Stimulated activated CD4-positive, alpha-beta T cell treated with anti-CD3 and anti-CD28 coated beads, Interleukin-4, amount 100 ng/mL, for 24 hours (primary cell): ENCODE measurements around the gene OR9A4.
"Not testable (repeated sequence)": the region's sequence is repeated elsewhere in the genome, so short reads cannot be mapped to it uniquely, and the experiment has no call there.

Experiments used
- DNase-seq: peaks from one replicate; pipeline ENCODE4 v3.0.0-alpha.2; 2020

OR9A4 gene

DNA sequence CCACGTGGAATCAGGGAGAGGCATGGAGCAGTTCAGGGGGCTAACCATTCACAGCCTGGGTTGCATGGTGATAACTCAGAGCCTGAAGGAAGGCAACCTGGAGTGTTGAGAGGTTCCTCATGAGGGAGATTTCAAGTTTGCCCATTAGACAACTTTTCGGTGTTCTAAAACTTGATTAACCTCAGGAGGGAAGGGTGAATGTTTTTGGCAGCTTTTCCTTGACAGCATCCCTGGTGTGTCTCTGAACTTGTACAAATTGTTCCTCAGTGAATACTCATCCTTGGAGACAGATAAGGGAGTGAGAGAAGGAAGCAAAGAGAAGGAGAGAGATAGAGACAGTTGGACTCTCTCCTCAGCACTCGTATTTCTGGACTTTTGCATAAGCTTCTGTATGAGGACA, at the start of gene OR9A4:
Gene OR9A4 (plus strand): TSS at position 301 of the 400 bp plus-strand sequence. CDS start 2,477 bp downstream, outside the sequence.
- DNase-seq: no peak

DNA sequence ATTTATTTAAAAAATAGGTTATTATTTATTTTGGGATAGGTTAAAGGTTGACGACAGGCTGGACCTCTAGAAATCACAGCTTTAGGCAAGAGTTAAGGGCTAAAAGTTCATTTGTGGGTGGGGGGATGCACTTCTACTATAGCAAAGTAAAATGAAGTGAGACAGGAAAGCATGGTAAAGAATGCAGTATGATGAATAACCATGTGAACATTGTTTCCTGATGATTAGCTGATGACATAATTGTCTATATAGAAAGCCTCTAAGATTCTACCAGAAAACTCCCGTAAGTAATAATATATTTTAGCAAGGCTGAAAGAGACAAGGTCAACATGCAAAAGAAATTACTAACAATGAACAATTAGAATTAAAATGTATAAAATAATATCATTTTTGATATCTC, 49.2 kb upstream of the OR9A4 start:
- DNase-seq: no peak

DNA sequence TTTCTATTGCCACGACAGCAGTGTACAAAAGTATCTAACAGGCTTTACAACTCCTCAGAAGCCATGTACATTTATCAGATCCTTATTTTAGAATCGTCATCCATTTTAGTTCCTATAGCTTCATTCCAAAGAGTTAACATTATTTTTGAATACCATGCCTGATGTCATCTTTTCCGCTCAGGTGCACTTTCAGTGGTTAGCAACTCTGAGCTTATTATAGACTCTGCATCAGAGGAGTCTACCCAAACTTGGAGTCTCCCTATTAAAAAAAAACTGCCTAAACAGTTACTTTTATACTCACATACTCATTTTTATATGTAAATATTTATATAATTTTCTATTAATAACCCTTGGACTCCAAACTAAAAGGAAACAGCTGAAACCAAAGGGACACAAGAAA, 43.3 kb upstream of the OR9A4 start:
- DNase-seq: no peak

DNA sequence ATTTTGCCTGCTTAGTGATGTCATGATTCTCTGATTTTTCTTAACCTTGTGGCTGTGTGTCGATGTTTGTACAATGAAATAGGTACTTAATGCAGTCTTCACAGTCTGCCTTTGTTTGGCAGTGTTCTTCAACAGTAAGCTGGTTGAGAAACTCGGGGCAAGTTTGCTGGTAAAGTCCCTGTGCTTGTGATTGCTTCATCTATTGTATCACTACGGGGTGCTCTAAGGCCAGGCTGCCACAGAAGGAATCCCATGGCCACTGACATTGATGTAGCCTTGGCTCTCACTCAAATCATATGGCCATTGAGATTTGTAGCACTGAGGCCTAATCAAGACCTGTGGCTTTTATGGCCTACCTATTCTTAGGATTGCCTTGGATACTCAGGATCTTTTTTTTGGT, 41.4 kb upstream of the OR9A4 start:
- no peak for DNase-seq

GRCh38 chr7:141875453-141875852, 40.7 kb upstream of the OR9A4 start:
- no peak for DNase-seq

GRCh38 chr7:141876371-141876770, 39.8 kb upstream of the OR9A4 start:
- DNase-seq: no peak

DNA sequence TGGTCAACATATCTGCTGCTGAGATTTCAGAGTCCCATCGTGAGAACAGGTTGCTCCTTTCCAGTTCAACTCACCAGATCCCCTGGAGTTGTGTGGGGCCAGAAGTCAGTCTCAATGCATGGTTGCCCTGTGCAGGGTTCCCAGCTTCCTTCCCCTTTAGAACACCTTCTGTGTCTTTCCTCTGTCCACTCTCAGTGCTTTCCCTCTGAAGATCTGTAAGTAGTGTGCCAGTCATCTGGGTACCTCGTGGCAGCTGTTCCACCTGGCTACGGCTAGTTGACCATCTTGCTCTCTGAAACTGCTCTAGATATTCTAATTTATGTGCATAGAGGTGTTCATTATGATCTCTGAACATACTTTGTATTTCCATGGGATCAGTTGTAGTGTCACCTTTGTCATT, 38.8 kb upstream of the OR9A4 start:
- DNase-seq: no peak

GRCh38 chr7:141880960-141881359, 35.2 kb upstream of the OR9A4 start:
- DNase-seq: no peak

GRCh38 chr7:141884539-141885225, 31.5 kb upstream of the OR9A4 start:
- DNase-seq: no peak

DNA sequence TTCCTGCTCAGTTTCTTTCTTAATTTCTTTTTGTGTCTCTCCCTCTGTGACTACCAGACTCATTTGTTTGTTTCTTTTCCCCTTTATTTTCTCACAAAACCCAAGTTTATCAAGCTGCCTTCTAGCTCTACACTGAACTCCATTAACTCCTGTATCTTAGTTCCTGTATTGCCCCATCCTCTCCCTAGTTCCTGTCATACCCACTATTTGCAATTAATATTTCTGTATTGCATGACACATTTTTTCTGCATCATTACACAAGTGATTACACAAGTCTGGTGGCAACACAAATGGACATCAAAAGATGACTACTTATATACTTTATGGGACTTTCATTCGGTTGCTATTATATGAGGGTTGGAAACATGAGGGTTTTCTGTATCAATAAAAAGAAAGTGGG, 26.9 kb upstream of the OR9A4 start:
- no peak for DNase-seq

DNA sequence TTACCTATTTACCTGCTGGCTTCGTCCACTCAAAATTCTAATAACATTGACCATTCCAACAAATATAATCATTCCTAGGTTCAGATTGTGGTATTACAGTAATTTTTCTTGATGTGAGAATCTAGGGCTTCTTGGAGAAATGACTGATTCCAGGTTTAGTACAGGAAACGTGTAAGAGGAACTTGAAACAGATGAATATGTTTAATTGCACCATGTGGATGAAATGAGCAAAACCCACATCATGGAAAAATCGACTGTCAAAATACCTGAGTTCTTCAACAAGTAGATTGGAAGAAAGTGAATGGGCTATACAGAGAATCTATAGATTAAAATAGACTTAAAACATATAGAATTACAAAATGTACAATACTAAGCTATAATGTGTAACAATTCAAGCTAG, 24.9 kb upstream of the OR9A4 start:
- no peak for DNase-seq

DNA sequence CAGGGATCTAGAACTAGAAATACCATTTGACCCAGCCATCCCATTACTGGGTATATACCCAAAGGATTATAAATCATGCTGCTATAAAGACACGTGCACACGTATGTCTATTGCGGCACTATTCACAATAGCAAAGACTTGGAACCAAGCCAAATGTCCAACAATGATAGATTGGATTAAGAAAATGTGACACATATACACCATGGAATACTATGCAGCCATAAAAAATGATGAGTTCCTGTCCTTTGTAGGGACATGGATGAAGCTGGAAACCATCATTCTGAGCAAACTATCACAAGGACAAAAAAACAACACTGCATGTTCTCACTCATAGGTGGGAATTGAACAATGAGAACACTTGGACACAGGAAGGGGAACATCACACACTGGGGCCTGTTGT, 16.8 kb upstream of the OR9A4 start:
- not testable (repeated sequence) for DNase-seq

- DNase-seq: no peak
These were observed 9.9 kb upstream of the OR9A4 start for GRCh38 chr7:141906285-141906684.

GRCh38 chr7:141911391-141911790, 4.8 kb upstream of the OR9A4 start:
- DNase-seq: no peak

GRCh38 chr7:141915565-141915964, 634 bp upstream of the OR9A4 start:
- DNase-seq: no peak

- DNase-seq: no peak
These were observed 4.1 kb downstream of the OR9A4 start for GRCh38 chr7:141920281-141920680.

- DNase-seq: no peak
These were observed 12.1 kb downstream of the OR9A4 start for GRCh38 chr7:141928146-141928844.

DNA sequence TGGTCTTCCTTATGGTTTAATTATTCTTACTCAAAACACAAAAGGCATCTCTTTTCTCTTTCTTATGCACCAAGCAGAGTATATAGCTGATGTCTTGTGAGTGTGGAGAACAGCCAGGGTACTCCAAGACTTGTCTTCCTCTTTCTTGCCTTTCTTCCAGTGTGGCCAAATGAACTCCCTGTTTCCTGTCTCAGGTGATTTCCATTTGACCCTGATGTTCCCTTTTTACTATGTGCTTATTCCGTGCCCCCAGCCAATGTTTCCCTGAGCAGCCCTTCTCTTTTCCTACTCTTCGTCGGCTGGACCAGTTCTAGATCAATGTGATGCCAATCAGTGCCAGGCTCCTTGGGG, 12.6 kb downstream of the OR9A4 start:
- no peak for DNase-seq

- no peak for DNase-seq
These were observed 14.0 kb downstream of the OR9A4 start for GRCh38 chr7:141930211-141930610.

DNA sequence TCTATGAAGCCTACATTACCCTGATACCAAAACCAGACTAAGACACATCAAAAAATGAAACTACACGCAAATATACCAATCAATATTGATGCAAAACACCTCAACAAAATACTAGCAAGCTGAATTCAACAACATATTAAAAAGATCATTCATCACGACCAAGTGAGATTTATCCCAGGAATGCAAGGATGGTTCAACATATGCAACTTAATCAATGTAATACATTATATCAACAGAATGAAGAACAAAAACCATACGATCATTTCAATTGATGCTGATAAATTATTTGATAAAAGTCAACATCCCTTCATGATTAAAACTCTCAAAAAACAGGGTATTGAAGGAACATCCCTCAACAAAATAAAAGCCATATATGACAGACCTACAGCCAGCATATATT, 24.9 kb downstream of the OR9A4 start:
- no peak for DNase-seq

DNA sequence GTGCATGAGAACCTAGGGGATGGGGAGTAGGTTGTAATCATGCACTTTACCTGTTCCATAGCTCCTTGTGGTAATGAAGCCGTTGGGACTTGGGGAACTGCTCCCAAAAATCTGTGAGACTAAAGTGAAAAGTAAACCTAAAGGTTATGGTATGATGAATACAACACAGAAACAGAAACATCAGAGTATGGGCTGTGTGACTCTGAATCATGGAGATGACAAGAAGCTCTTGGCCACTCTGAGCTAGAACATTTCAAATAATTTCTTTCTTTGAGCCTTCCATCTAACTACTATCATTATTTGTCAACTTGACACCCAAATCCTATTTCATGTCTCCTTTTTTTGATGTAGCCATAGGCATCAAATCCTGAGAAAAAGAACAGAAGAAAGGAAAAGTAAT, 27.6 kb downstream of the OR9A4 start:
- DNase-seq: no peak

GRCh38 chr7:141944811-141945210, 28.6 kb downstream of the OR9A4 start:
- no peak for DNase-seq

DNA sequence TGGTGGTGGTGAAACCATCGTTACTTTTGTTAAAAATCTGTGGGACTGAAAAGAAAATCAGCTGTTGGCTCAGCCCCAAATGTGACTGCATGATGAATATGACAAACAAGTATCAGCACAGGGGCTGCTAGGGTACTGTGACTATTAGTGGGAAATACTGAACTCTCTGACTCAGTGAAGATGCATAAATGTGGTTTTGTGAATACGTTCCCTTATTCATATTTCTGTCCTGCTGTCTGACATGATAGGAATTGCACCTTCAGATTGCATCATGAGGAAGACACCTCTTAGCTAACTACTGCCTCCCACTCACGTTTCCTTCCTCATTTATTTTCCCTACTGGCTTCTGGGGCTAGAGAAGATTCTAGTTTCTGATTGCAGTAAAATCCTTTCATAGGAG, 29.2 kb downstream of the OR9A4 start:
- DNase-seq: peak; percentile 7

- no peak for DNase-seq
These were observed 30.6 kb downstream of the OR9A4 start, which contains the start of gene CLEC5A for GRCh38 chr7:141946796-141947195. TSS of gene CLEC5A (minus strand) at chr7:141946974. CDS start at chr7:141946292, 682 bp downstream.

GRCh38 chr7:141949021-141949420, 32.8 kb downstream of the OR9A4 start:
- DNase-seq: no peak
